HepG2 (cell line): Measurements from ENCODE around the gene TOR1A.
"Not testable (repeated sequence)": the region's sequence is repeated elsewhere in the genome, so short reads cannot be mapped to it uniquely, and the experiment has no call there.

Experiments
- ATF4 ChIP-seq, 2 experiments: fragments of 450-650 bp in 1 of 2; sonication (generic) in 1 of 2; formaldehyde crosslinking; IDR thresholded peaks; 2 replicates each; pipeline versions ENCODE4 v1.5.0 to v1.8.0; 2020 to 2022; ENCODE audit warnings: mild to moderate bottlenecking in 1 of 2, missing genetic modification reagents in 1 of 2
- BRF2 ChIP-seq: sonication (generic); formaldehyde crosslinking; IDR thresholded peaks from 2 replicates; pipeline ENCODE4 v1.8.1; 2022; ENCODE audit warnings: mild to moderate bottlenecking, missing genetic modification reagents
- E2F5 ChIP-seq: sonication (generic); formaldehyde crosslinking; conservative IDR thresholded peaks from 2 replicates; pipeline ENCODE4 v1.4.0; 2020; ENCODE audit warnings: missing genetic modification reagents
- POLR2A ChIP-seq, 2 experiments: IDR thresholded peaks; 2 replicates each; pipeline ENCODE4 v1.6.1; 2011; ENCODE audit warnings: low read depth in 2 of 2, low read length in 2 of 2, mild to moderate bottlenecking in 1 of 2, moderate library complexity in 1 of 2; ENCODE audit not compliant: insufficient read depth in 1 of 2
- RXRA ChIP-seq: sonication (generic); formaldehyde crosslinking; IDR thresholded peaks from 2 replicates; pipeline ENCODE4 v1.5.1; 2020; ENCODE audit warnings: missing genetic modification reagents
- SCMH1 ChIP-seq: sonication (generic); formaldehyde crosslinking; IDR thresholded peaks from 2 replicates; pipeline ENCODE4 v1.9.0; 2021; ENCODE audit warnings: missing genetic modification reagents, mild to moderate bottlenecking, borderline replicate concordance
- TARDBP ChIP-seq: sonication (generic); formaldehyde crosslinking; IDR thresholded peaks from 2 replicates; pipeline ENCODE4 v1.8.0; 2022; ENCODE audit warnings: mild to moderate bottlenecking, missing genetic modification reagents
- ZSCAN29 ChIP-seq: sonication (generic); formaldehyde crosslinking; conservative IDR thresholded peaks from 2 replicates; pipeline ENCODE4 v1.4.0; 2020; ENCODE audit warnings: mild to moderate bottlenecking, missing genetic modification reagents

GRCh38 chr9:129776096-129776495 is 47.8 kb downstream of the TOR1A start:
- not testable (repeated sequence) for TF ChIP-seq POLR2A (IDR thresholded peaks at IDR 0.05; ENCODE audit: insufficient read depth in 1 of 2, low read depth in 2 of 2, low read length in 2 of 2); E2F5 (CRISPR knock-in tag); BRF2 (CRISPR knock-in tag); TARDBP; ZSCAN29 (CRISPR knock-in tag); RXRA (CRISPR knock-in tag); ATF4 (CRISPR knock-in tag; IDR thresholded peaks at IDR 0.05); SCMH1 (CRISPR knock-in tag)
